GM15510 (cell line): ENCODE measurements around the gene CEP290.

Source experiments
- POLR2A ChIP-seq: IDR thresholded peaks from 3 replicates; pipeline ENCODE4 v1.6.1; 2011; ENCODE audit warnings: borderline replicate concordance; ENCODE audit not compliant: insufficient read length; ENCODE audit errors: extremely low read depth

CEP290 gene

GRCh38 chr12:88017964-88018363 is 123.9 kb downstream of the CEP290 start:
- TF ChIP-seq POLR2A: no peak

GRCh38 chr12:88015825-88016224 is 126.1 kb downstream of the CEP290 start:
- no peak for TF ChIP-seq POLR2A

GRCh38 chr12:88011755-88012154 is 130.1 kb downstream of the CEP290 start:
- no peak for TF ChIP-seq POLR2A

- TF ChIP-seq POLR2A: no peak
Observed at GRCh38 chr12:88006351-88006750, 135.5 kb downstream of the CEP290 start.

- no peak for TF ChIP-seq POLR2A
Observed at GRCh38 chr12:88001327-88001726, 140.6 kb downstream of the CEP290 start.
